Activated effector memory CD4-positive, alpha-beta T cell treated with Interleukin-2 at 50 U/mL for 16 hours (primary cell): ENCODE results near the gene ALDH3B1.
"Not testable (repeated sequence)": the region's sequence is repeated elsewhere in the genome, so short reads cannot be mapped to it uniquely, and the experiment has no call there.

Source experiments
- DNase-seq: peaks from one replicate; pipeline ENCODE4 v3.0.0-alpha.2; 2020

ALDH3B1 gene

GRCh38 chr11:68010090-68011041 is at the start of gene ALDH3B1:
Gene ALDH3B1 (plus strand): TSS chr11:68010327. CDS start chr11:68015298, 4,971 bp downstream.
- no peak for DNase-seq

- DNase-seq = not testable (repeated sequence)
Observed at GRCh38 chr11:67963217-67963616, 46.9 kb upstream of the ALDH3B1 start.

GRCh38 chr11:67963879-67964278 is 46.2 kb upstream of the ALDH3B1 start:
- DNase-seq = not testable (repeated sequence)

DNA sequence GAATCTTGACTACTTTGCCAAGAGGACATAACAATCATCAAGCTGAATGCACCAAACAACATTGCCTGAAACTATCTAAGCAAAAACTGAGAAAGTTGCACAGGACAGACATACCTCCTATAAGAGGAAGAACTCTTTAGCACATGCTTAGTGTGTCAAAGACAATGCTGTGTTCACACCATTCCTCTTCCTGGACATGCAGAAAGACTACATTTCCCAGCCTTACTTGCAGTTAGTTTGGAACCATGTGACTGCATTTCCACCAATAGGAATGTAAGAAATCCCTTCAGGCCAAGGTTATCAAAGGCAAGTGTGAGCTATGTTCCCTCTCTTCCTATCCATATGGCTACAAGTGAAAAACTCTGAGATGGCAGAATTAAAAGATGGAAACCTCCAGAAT is 45.4 kb upstream of the ALDH3B1 start:
- not testable (repeated sequence) for DNase-seq

- DNase-seq = not testable (repeated sequence)
Observed at GRCh38 chr11:67965830-67966348, 44.2 kb upstream of the ALDH3B1 start.

DNA sequence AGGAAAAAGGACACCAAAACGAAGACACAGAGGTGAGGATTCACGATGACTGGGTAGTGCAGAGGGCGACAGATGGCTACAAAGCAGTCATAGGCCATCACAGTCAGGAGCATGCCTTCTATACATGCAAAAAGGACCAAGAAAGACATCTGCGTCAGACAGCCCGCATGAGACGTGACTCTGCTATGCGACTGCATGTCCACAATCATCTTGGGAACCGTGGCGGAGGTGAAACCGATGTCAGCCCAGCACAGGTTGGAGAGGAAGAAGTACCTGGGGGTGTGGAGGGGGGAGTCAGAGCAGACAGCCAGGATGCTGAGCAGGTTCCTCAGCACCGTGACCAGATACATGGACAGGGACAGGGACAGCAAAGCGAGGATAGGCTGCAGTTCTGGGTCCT is 35.4 kb upstream of the ALDH3B1 start:
- DNase-seq = not testable (repeated sequence)

DNA sequence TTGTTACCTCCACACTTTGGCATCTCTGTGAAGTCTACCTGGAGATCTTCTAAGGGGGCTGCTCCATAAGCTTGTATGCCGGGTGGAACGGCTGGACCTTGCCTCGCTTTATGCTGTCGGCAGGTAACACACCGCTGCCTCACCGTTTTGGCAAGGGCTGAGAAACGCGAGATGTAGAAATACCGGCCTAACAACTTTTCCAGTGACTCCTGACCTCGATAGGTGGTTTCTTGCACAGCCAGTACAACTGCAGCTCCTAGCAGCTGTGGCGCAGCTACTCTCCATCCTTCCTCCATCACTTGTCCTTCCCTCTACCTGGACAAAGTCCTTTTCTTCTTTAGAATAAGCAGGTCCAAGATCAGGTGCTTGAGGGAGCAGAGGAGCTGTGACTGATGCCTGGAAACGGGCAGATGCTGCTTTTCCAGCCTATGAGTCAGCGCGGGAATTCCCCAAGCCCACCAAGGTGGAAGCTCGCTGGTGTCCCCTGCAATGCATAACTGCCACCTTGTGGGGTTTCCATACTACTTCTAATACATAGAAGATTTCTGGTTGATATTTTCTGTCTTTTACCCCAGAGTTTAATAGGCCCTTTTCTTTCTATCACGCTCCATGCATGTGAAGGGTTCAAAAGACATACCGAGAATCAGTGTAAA is 31.2 kb upstream of the ALDH3B1 start:
- DNase-seq = not testable (repeated sequence)

- not testable (repeated sequence) for DNase-seq
Observed at GRCh38 chr11:67981226-67981625, 28.9 kb upstream of the ALDH3B1 start.

DNA sequence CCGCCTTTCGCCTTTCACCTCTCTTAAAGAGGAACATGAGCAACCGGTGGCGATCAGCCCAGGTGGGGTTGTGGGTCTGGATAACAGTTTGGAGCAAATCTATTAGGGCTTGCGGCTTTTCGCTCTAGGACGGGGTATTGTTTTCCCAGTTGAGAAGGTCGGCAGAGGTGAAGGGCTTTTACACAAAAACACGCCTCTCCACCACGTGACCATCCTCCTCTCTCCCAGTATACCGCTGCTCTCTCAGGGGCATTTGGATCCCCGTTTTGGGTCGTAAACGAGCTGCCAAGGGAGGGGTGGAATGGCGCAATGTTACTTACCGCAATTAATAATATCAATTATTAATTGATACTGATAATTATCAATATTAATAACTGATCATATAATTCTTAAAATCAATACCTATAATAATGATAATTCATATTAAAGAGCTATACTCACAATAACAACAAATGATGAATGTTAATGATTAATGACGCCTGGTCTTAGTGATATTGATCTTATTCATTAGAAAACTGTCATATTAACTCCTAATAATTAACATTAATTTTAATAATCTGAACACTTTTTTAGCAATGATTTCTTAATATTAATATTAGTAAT is 27.8 kb upstream of the ALDH3B1 start:
- DNase-seq = not testable (repeated sequence)

DNA sequence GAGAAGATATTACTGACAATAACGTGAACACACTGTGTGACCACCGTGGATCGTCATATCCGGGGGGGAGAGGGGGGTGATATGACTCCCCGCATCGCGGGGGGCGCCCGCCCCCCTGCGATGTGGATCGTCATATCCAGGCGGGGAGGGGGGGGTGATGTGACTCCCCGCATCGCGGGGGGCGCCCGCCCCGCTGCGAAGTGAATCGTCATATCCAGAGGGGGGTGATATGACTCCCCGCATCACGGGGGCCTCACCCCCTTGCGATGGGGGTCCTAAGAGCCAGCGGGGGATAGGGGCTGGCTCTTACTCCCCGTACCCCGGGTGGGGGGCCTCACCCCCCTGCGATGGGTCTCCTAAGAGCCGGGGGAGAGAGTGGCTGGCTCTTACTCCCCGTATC is 26.2 kb upstream of the ALDH3B1 start:
- DNase-seq = no peak

- not testable (repeated sequence) for DNase-seq
Observed at GRCh38 chr11:67985302-67985701, 24.8 kb upstream of the ALDH3B1 start.

- DNase-seq = not testable (repeated sequence)
Observed at GRCh38 chr11:67990546-67991346, 19.4 kb upstream of the ALDH3B1 start.

GRCh38 chr11:67991347-67992121 is 18.6 kb upstream of the ALDH3B1 start:
- not testable (repeated sequence) for DNase-seq

- DNase-seq = peak; percentile 33
Observed at GRCh38 chr11:67993821-67994220, 16.3 kb upstream of the ALDH3B1 start.

GRCh38 chr11:67994387-67994786 is 15.7 kb upstream of the ALDH3B1 start:
- DNase-seq = not testable (repeated sequence)

GRCh38 chr11:67995129-67995528 is 15.0 kb upstream of the ALDH3B1 start:
- DNase-seq = not testable (repeated sequence)

- not testable (repeated sequence) for DNase-seq
Observed at GRCh38 chr11:67995579-67995978, 14.5 kb upstream of the ALDH3B1 start.

DNA sequence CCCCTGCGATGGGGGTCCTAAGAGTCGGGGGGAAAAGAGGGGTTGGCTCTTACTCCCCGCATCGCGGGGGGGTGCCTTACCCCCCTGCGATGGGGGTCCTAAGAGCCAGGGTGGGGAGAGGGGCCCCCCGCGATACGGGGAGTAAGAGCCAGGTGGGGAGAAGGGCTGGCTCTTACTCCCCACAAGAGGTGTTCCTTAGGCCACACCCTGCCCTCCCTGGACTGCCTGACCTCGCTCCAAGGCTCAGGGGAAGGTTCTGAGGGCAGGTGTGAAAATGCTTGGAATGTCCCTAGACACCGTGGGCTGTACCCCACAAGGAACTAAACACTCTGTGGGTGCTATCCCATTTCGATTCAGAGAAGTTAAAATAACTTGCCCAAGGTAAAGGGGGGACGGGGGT is 14.1 kb upstream of the ALDH3B1 start:
- DNase-seq = no peak

DNA sequence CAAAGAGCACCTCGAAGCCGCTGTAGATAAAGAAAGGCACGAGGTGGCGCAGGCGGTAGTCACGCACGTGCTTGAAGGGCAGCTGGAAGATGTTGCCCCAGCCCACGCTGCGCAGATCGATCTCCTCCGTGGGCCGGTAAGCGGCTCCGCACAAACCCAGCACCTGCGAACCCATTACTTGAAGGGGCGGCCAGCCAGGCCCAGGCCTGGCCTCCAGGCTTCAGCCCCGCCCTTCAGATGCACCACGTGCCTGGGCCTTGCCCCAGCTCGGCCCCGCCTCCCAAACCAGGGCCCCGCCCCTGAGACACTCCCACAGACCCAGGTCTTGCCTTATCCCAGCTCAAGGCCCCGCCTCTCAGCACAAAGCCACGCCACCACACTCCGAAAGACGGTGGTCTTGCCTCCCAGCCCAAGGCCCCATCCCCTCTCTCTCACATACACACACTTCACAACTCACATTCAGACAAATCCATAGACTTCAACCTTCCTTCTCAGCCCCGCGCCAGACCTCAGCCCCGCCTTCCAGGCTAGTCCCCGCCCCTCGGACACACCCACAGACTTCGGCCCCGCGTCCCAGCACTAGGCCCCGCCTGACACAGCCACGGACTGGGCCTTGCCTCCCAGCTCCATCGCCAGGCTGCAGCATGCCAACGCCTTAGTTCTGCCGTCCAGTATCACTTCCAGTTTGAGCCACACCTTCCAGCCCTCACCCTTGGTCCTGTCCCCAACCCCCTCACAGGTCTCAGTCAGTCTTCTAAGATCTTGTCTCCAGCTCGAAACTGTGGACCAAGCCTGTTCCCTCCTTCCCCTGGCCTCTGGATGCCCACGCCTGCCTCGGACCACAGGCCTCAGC is 13.3 kb upstream of the ALDH3B1 start:
- no peak for DNase-seq

GRCh38 chr11:67997475-67997921 is 12.6 kb upstream of the ALDH3B1 start:
- DNase-seq = no peak
